GM18873 (cell line): Measurements from ENCODE around the gene EEF1AKMT2.

Experiments used
- ATAC-seq: cut with Tn5 transposase; IDR thresholded peaks from one replicate; pipeline ENCODE4 v1.9.1; 2021; ENCODE audit warnings: mild to moderate bottlenecking, moderate library complexity, moderate number of reproducible peaks; ENCODE audit not compliant: unreplicated experiment, low FRiP score

EEF1AKMT2 gene

DNA sequence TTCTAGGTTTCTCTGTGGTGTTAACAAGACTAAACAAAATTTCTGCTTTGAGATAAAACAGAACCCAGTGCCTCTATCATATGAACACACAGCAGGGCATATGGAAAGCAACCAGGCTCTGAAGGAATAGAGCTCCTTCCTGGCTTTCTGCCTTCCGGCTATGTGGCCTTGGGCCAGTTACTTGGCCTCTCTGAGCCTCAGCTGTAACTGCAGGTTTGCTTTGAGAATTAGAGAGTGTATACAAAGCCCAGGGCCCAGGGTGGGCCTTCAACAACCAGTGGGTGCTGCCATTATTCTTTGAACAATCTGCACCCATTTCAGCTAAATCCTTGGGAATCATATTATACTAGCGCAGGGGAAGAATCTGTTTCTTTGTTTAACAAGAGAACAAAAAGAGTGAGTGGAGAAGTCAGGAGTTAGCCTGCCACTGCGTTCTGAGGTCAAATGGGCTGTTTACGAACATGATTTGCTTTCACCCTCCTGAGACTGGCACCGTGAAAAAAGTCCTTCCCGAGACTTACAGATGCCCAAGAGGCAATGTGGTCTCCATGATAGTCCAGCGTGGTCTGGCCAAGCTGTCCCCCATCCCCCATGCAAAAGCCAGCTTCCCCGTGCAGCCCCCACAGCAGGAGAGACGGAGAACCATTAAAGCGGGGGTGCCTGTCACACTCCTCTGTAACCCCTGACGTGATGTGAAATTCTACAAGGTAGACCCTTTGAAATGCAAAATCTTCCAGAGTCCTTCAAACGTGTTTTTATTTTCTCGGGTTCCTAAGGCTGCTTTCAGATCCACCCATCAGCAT lies 52.4 kb downstream of the EEF1AKMT2 start:
- ATAC-seq = no peak

DNA sequence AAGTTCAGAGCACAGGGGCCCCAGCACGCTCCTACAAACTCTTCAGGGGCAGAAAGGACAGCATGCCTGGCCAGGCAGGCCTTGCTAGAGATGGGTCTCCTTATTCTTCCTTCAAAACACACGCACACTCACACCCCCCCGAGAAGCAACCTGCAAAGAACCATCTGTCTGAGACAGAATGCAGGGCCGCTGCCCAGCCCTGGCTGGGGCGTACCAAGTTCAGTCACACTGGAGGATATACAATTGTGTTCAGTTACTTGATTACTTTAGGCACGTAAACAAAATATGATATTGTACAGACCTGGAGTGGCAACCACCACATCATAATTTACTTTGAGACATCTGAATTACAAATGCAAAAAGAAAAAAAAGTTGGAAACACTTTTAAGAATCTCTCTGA lies 53.2 kb downstream of the EEF1AKMT2 start:
- ATAC-seq = no peak

DNA sequence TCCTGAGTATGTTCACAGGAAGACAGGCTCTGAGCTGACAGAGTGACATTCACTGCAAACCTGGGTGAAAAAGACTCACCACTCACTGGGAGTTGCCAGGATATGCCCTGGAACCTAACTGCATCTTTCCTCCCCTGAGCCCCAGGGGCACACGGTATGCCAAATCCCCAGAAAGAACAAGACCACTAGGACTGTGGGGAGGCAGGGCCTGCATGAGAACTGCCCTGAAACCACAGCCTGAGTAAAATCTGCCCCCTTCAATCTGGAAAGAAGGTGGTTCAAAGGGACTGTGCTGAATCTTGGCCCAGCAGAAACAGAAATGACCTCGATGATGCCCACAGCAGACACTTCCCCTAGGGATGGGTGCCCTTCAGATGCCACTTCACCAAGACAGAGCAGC lies 54.0 kb downstream of the EEF1AKMT2 start:
- no peak for ATAC-seq

DNA sequence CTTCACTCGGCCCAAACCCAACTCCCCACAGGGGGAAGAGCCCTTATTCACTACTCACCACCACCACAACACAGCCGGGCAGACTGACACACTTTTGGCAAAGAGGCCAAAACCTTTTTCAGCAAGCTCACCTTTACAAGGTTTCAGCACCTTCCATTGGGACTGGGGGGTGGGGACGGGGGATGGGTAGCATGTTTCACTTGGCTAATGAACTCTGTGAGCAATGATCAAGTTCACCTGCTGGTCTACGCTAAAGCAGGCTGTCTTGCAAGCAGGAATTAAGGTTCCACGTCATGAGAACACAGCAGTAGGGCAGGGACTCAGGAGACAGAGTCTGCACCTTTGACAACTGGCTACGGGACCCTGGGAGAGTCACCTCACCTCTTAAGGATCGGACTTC lies 54.5 kb downstream of the EEF1AKMT2 start:
- ATAC-seq = no peak

DNA sequence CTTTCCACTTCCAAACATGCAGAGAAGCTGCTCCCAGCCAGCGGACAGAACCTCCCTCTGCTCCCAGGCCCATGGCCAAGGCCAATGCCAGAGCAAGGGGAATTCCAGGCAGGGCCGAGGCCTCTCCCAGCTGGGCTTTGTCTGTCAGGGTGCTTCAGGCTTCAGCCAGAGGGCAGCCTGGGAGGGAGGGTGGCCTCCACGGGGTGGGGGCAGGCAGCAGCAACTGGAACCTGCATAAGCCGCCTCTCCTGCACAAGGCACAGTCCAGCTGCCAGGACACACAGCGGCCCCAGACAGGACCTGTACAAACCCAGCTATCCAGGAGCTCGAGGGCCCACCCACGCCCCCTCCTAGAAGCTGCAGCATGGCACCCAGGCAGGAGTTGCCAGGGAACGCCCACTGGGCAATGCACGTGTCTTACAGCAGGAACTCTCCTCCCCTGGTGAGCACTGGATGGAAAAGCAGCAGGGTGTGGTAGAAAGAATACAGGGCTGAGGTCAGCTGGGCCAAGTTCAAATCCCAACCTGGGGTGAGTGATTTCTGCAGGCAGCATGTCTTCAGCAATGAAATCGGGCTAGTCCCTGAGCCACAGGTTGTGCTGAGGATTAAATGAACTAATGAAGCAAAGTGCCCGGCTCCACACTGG lies 55.1 kb downstream of the EEF1AKMT2 start:
- no peak for ATAC-seq

DNA sequence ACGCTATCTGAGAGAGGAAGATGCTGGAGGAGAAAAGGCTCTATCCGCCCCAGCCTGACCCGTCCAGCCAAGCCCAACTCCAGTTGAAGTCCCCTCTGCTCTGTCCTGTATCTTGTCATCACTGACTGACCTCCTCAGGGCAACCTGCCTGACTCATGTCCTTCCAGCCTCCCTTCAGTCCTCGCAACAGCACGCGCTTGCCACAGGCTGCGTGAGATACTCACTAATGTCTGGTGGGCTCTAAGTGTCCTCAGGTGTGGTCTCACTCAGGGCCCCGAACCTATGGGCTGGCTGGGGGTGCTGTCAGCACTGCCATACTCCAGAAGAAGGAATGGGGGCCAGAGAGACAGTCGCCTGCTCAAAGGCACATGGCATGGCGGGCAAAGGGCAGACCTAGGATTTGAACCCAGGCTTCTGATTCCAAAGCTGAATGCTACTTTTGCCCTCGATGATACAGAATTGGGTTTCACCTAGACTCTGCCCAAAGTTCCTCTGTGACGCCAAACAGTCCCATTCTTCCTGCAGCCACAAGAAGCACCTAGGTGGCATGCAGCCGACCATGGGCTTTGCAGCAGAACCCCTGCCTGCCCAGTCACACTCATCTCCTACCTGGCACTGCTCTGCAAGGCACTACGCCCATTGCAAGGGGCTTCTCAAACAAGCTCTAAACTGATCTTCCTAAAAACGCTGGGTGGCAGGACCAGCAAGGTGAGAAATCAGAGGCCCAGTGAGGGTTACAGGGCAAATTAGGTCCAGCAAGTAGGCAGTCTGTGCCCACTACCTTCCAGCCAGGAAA lies 56.0 kb downstream of the EEF1AKMT2 start:
- no peak for ATAC-seq

DNA sequence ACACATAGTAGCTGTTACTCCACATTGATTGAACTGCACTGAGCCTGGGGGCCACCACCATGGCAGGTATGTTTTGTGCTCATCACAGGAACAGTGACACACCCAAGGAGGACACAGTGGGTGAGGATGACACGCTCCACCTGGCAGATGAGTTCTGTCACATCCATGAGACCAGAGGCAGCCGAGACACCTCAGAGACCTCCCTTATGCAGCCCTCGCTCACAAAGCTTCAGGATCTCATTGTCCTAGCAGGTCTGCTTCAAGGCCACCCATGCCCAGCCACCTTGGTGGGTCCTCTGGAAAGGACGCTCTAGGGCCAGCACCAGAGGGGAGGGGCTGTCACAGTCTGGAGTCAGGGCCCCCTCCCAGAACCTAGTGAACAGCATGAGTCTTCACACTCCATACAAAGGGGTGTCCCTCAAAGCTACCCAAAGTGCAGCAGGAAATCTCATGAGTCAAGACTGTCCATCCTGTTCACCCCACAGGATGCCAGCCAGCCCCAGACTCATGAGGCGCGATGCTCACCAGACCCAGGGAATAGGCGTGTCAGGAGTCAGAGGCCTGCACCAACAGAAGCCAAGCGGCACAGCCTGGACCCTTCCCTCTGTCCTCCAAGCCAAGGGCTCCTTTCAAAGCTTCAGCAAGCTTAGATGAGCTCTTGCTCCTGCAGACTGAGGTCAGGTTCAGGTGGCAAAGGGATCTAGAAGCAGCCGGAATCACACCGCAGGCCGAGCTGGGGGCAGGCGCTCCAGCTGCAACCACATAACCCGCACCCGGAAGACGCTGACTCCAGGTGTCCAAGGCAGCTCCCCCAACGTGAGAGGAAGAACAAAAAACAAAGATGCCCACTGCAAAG lies 57.1 kb downstream of the EEF1AKMT2 start:
- ATAC-seq = no peak

DNA sequence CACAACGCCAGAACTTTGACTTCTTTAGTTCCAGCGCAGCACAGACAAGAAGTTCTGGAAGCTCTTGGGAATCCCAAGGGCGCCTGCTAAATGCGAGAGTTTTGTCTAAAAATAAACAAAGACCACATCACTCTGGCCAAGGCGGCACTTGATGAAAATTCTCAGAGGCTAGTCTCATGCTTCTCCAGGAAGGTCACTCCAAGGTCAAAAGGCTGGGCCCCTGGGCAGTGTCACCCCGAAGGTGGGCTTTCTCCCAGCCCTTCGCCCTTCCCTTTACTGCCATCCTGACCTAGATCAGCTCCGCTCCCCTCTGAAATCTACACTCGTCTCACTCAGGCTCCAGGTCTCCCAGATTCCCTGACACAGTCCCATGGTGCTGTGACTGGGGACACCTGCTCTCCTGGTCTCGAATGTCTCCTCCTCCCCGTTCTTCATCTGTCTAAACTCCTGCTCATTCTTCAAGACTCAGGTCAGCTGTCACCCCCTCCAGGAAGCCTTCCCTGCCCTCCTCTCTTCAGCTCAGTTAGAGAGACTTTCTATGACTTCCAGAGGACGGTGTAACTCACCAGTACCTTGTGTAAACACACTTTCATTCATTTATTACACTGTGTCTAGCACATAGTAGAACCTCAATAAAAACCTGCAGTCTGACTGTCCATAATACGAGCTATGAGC lies 58.0 kb downstream of the EEF1AKMT2 start:
- no peak for ATAC-seq

DNA sequence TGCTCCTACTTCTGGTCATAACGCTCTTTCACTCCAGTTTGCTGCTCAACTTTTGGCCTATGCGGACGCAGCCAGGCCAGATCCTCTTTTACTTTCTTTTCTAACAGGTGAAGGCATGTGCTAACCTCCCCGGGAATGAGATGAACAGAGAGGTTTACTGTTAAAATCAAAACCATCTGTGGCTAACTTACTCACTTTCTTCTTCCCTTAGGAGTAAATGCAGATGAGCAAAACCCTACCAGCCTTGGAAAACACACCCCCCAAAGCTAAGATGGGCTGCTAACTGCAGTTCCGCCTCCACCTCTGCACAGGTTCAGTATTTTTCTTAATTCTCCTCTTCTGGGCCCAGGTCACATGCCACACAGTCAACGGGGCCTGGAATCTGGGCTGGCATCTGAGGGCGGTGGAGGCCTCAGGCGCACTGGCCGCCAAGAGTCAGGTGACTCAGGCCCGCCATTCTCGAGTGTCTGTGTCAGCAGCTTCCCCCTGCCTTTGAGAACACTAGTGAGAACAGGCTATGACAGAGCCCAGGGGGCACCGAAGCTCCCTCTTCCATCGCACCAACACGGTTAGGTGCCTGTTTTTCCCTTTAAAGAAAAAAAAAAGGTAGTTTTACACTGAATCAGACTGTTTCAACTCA lies 58.6 kb downstream of the EEF1AKMT2 start:
- ATAC-seq = peak; percentile 52

DNA sequence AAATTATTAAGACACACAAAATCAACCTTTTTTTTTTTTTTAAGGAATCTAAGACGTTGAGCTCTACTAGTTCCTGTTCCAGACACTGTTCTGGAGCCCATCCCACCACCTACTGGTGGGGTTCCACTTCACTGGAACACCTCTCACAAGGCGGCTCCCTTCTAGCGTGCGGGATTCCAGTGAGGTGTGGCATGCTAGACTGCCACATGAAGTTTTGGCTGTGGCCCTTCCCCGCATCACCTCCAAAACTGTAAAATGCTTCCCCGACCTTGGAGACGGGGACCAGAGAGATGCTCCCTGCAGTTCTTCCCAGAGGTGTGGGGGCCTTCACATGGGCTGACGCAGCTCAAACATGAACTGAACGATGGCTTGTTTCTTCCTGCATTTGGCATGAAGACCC lies 60.1 kb downstream of the EEF1AKMT2 start:
- ATAC-seq = no peak

DNA sequence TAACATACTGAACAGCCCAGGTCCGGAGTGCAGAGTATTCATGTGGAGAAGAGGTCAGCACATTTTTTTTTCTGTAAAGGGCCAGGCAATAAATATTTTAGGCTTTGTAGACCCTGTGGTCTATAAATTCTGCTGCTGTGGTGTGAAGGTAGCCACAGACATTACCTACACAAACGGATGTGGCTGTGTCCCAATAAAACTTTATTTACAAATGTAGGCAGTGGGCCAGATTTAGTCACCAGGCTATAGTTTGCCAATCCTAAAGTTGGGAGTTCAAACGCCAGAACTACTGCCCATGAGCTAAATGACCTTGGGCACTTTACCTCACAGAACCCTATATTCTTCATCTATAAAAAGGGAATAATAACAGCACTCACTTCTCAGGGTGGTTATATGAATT lies 60.9 kb downstream of the EEF1AKMT2 start:
- no peak for ATAC-seq

DNA sequence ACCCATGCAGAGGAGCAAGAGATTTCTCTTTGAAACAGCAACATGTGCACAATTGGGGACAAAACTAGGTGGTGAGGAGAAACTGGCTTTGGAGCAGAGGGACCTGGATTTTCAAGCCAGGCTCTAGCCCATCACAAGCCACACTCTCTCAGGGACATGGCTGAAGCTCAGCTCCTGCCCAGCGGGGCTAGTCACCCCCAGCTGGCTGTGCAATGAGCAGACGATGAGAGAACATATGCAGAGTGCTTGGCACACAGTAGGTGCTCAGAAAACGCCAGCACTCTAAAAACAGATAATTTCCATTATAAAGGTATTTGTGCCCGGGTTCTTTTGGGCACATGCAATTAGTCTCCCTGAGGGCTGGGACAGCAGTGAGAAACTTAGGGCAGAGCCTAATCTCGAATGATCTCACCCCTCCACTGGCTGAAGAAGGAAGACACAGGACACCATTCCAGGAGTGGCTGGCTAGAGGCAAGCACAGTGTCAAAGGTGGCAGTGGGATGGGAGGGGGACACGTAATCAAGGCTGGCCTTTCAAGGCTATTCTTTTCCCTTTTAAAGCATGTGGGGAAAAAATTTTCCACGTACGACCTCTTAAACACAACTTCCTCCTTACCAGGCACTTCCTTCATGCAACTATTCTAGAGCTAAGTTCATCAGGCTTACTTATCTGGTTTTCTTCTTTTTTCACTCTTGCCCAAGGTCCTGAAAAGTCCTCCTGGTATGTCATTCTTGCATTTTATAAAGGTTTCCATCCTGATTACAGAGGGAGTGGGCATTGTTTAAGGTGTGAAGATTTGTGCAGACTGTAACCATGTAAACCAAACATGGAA lies 62.6 kb downstream of the EEF1AKMT2 start:
- no peak for ATAC-seq

DNA sequence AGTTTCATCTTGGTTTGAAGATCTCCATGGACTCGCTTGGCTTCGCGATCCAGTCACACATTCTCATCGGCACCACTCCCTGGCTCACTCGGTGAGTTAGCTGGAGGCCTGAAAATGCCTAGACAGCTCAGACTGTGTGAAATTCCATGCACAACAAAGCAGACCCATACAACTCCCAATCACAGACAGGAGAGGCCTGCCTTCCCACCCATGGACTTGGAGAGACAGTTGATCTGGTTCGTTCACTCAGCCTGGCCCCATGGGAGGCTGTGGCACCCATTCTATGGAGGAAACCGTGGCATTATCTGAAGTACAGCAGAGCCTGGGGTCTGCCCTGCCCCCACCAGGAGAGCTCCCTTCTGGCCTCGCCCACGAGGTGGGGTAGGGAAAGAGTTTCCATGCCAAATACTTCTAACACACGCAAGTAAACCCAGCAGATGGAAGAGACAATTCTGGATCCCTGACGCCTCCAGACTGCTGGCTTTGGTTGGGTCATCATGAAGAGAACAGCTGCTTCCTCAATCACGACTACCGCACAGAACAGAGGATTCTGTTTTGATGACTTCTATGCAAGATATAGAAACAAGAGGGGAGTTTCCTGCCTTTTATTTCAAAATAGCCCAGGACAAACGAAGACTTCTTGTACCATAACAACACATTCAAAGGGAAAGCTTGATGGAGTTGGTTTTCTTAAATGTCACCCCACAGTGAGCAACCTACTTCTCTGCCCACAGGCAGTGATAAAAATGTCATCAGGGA lies 63.4 kb downstream of the EEF1AKMT2 start:
- ATAC-seq = no peak

DNA sequence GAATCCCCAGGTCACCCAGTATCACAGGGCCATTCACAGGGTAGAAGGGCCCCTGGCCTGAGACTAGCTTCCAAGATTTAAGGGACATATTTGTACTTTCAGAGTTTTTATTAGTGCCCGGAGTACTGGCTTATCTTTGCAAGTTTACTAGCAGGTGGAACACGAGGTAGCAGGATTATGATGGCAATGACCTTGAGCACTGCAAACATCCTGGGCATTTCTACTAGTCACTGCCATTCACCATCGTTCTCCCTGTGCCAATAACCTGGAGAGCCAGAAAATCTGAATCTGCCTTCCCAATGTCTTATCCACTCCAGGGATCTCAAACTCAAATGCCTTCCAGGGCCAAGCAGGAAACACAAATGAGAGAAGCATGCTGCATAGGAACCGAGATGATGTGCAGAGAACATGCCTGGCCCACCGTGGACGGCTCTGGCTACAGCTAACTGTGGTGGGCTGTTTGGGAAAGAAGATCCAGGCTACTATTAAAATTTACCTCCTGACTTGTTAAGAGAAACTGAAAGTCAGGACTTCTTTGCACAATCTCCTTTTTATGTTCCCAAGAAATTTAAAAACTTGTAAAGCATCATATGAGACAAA lies 64.2 kb downstream of the EEF1AKMT2 start:
- no peak for ATAC-seq

DNA sequence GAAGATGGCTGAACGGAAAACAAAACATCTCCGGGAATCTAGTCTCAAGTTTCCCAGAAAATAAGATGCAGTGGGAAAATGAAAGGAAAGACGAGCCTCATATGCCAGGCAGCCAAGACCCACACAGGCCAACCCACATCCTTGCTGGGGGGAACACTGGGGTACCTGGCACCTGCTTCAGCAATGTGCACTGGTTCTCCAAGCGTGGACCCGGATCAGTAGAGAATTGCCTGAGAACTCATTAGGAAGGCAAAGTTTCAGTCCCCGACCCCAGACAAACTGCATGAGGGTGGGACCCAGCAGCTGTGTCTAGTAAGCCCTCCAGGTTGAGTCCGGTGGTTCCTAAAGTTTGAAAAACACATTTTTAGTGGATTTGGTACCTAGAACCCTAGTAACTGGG lies 65.9 kb downstream of the EEF1AKMT2 start:
- no peak for ATAC-seq

DNA sequence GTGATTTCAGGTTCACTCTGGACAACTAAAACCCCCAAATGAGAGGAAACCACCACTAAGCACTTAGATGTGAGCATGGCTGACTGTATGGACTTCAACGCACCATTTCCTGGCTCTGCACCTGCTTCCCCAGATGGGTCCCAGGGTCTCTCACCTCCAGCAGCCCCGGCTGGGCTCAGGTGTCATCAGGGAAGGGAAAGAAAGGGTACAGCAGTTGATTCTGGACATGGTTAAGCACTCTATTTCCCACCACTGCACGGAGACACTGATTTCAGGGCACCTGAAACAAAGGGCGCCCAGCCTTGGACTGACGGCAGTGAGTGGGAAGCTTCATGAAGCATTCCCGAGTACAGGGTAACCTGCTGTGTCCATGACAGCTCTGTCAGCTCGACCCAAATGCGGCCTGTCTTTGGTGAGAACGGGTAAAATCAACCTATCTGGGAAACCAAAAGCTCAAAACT lies 66.5 kb downstream of the EEF1AKMT2 start:
- no peak for ATAC-seq

DNA sequence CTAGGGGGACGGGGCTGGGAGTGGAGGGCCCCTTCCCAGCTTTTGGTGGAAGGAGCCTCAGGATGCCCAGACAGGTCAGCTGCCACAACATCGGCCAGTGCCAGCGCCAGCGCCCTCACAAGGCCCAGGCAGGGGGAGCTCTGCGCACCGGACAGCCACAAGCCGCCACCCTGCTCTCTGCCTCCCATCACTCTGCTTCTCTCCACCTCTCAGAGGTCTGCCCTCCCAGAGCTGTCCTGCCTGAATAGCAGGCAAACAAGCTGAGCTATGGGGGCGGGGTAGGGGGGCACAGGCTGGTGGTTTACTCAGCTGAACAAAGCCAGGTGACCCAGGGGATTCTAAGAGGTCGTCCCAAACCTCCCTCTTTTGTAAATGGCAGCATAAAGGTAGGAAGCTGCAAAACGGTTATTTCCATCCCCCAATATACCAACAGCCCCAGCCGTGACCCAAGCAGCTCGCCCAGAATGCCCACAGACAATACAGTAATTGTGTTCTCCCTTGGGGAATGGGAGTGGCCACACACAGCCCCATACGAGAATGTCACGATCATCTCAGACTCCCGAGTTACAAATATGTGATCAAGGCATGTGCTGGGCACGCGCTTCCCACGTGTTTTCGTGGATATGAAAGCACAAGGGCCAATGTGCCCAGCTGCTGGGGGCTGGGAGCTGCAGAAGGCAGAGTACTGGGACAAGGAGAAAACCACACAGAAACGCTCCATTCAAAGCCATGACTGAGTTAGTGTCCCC lies 67.2 kb downstream of the EEF1AKMT2 start:
- no peak for ATAC-seq
